NCI-H2107 (cell line): ENCODE results near the gene MCHR1.
"Not testable (repeated sequence)": the region's sequence is repeated elsewhere in the genome, so short reads cannot be mapped to it uniquely, and the experiment has no call there.

Experiments
- DNase-seq: peaks from one replicate; lab custom pipeline; 2025; lab: John Stamatoyannopoulos, UW

MCHR1 gene

DNA sequence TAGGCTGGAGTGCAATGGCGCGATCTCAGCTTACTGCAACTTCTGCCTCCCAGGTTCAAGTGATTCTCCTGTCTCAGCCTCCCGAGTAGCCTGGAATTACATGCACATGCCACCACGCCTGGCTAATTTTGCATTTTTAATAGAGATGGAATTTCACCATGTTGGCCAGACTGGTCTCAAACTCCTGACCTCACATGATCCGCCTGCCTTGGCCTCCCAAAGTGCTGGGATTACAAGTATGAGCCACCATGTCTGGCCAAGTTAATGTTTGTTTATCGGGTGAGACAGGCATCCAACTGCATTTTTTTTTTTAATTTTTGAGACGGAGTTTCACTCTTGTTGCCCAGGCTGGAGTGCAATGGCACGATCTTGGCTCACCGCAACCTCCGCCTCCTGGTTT lies 22.6 kb upstream of the MCHR1 start:
- not testable (repeated sequence) for DNase-seq

GRCh38 chr22:40659166-40659565 lies 20.1 kb upstream of the MCHR1 start:
- no peak for DNase-seq

- DNase-seq, result no peak
Observed at GRCh38 chr22:40660730-40661129, 18.6 kb upstream of the MCHR1 start.

GRCh38 chr22:40661671-40662070 lies 17.6 kb upstream of the MCHR1 start:
- DNase-seq, result no peak

DNA sequence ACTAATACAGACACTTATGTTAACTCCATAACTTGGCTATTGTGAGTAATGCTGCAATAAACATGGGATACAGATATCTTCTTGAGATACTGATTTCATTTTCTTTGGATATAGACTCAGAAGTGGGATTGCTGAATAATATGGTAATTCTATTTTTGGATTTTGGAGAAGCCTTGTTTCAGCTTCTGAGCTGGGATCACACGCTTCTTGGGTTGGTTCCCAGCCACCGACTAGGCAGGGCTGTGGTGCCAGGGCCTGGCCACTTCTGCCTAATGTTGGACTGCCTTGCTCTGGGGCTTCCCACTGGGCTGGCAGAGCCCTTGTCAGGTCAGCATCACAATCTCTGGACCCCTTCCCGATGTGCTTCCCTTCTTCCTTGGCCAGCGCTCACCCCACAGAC lies 14.0 kb upstream of the MCHR1 start:
- no peak for DNase-seq

DNA sequence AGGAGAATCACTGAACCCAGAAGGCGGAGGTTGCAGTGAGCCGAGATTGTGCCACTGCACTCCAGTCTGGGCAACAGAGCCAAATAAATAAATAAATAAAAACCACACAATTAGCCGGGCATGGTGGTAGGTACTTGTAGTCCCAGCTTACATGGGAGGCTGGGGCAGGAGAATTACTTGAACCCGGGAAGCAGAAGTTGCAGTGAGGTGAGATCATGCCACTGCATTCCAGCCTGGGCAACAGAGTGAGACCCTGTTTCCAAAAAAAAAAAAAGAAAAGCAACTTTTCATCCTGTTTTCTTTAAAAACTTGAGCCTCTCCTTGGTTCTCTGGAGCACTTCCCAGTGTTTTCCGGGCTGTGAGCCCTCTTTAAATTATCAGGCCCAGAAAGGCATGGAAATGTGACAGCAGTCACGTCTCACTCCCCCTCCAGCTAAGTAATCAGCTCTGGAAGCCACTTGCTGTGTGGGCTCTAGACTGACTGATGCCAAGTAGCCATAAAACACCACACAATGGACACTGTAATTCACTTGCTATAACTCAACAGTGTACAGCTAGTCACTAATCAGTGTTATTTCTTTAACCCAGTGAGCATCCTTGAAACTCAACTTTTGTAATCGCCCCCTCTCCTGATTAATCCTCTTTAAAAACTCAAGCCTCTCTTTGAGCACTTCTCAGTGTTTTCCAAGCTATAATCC lies 13.0 kb upstream of the MCHR1 start:
- DNase-seq, result no peak

DNA sequence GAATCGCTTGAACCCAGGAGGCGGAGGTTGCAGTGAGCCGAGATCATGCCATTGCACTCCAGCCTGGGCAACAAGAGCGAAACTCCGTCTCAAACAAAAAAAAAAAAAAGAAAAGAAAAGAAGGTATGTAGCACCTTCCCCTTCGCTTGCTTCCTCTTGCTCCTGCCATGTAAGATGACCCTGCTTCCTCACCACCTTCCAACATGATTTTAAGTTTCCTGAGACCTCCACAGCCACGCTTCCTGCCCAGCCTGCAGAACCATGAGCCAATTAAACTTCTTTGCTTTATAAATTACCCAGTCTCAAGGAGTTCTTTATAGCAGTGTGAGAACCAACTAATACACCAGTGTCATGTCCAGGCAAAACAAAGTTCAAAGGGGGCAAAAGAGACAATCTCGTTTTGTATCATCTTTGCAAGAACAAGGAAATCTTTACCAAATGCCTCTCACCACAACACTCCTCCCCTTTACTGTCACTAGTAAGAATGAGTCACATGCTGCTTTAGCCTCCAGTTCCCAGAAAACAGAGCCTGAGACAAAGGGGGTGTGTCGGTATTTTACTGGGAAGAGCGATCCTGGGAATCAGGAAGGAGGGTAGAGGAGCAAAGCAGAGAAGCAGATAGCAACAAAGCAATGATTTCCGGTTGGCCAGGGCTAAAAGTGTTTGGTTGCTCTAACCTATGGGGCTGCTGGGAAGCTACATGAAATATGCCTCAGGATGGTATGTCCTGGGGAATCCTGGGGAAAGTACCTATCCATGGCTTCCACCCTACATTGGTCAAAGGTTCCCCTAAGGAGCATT lies 10.5 kb upstream of the MCHR1 start:
- DNase-seq, result no peak

DNA sequence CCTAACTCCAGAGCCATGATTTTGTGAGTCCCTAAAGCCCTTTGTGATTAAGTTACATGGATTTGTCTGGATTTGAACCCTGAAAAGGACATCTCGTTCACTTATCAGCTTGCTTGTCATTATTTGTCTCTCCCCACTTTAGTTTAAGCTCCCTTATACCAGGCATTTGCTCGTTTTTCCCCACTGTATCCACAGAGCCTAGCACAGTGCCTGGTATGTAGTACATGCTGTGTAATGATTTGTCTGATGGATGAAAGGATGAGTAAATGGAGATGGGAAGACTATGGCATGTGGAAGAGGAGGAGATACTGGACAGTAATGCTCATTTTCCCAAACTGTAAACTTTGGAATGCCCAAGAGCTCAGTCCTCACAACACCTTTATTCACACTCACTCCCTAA lies 9.2 kb upstream of the MCHR1 start:
- DNase-seq, result no peak

DNA sequence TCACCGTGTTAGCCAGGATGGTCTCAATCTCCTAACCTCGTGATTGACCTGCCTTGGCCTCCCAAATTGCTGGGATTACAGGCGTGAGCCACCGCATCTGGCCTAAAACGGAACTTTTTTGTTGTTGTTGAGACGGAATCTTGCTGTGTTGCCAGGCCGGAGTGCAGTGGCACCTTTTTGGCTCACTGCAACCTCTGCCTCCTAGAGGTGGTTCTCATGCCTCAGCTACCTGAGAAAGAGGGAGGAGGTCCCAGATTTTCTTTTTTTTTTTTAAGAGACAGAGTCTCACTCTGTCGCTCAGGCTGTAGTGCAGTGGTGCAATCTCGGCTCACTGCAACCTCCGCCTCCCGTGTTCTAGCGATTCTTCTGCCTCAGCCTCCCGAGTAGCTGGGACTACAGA lies 7.9 kb upstream of the MCHR1 start:
- DNase-seq, result no peak

DNA sequence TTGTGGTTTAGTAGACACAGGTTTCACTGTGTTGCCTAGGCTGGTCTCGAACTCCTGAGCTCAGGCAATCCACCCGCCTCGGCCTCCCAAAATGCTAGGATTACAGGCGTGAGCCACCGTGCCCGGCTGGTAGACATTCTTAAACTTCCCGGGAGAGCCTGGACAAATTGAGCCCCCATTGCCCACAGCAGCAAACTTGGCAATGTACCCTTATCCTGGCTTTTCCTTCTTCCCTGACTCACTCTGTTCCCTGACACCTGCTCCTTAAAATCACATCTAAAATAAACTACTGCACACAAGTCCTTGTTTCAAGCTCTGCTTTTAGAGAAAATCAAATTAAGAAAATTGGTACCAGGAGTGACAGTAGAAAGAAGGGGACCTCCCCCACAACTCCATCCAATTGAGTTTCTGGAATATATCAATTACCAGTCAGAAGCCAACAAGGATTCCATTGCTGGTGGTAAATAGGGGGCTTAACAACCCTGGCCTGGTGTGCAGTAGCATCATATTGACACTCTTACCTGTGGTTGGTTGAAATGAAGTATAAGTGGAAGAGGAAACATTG lies 7.4 kb upstream of the MCHR1 start:
- DNase-seq, result no peak

DNA sequence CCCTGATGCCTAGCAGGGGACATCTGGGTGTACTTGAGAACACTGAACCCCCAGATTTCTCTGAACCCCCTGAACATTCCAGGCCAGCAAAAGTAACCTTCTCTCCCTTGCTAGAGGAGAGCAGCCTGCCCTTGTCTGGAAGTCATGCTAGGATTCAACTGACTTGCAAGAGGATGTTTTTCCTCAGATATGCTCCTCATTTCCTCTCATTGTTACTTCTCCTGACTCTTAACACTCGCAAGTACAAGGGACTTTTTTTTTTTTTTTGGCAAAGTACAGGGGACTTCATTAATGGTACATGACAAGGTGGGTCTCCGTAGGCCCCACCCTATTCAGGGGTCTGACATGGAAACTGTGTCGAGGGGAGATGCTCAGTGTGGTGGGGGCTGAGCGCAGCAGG lies 6.3 kb upstream of the MCHR1 start:
- DNase-seq, result no peak

DNA sequence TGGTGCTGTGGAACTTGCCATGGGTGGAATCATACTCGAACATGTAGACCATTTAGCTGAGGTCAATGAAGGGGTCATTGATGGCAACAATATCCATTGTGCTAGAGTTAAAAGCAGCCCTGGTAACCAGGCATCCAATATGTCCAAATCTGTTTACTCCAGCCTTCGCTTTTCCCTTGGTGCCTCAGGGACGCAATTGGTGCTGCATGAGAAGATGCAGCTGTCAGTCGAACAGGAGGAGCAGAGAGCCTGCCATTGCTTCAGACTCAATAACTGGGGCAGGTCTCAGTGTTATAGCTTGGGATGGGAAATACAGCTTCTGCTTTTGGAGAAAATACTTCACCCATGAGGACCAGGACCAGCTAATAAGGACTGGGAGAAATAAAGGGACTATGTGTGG lies 5.0 kb upstream of the MCHR1 start:
- no peak for DNase-seq

DNA sequence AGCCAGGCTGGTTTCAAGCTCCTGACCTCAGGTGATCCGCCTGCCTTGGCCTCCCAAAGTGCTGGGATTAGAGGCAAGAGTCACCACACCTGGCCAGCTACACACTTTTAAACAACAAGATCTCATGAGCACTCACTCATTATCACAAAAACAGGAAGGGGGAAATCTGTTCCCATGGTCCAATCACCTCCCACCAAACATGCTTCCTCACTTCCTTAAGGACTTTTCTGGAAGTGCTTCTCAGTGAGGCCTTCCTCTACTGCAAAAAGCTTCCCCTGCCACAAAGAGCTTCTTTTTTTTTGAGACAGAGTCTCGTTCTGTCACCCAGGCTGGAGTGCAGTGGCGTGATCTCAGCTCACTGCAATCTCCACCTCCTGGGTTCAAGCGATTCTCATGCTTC lies 3.1 kb upstream of the MCHR1 start:
- not testable (repeated sequence) for DNase-seq

GRCh38 chr22:40676644-40677043 lies 2.6 kb upstream of the MCHR1 start:
- DNase-seq, result no peak

- no peak for DNase-seq
Observed at GRCh38 chr22:40678493-40679248, 613 bp upstream of the MCHR1 start.

- no peak for DNase-seq
Observed at GRCh38 chr22:40679964-40680818, 907 bp downstream of the MCHR1 start.

DNA sequence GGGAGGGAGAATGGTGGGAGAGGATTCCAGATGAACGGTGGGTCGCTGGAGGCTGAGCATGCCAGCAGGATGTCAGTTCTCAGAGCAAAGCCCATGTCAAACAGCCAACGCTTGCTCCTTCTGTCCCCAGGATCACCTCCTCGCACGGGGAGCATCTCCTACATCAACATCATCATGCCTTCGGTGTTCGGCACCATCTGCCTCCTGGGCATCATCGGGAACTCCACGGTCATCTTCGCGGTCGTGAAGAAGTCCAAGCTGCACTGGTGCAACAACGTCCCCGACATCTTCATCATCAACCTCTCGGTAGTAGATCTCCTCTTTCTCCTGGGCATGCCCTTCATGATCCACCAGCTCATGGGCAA lies 1.5 kb downstream of the MCHR1 start:
- DNase-seq, result no peak

DNA sequence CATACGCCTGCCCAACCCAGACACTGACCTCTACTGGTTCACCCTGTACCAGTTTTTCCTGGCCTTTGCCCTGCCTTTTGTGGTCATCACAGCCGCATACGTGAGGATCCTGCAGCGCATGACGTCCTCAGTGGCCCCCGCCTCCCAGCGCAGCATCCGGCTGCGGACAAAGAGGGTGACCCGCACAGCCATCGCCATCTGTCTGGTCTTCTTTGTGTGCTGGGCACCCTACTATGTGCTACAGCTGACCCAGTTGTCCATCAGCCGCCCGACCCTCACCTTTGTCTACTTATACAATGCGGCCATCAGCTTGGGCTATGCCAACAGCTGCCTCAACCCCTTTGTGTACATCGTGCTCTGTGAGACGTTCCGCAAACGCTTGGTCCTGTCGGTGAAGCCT lies 2.2 kb downstream of the MCHR1 start:
- DNase-seq, result no peak

- no peak for DNase-seq
Observed at GRCh38 chr22:40684728-40685127, 5.4 kb downstream of the MCHR1 start.

DNA sequence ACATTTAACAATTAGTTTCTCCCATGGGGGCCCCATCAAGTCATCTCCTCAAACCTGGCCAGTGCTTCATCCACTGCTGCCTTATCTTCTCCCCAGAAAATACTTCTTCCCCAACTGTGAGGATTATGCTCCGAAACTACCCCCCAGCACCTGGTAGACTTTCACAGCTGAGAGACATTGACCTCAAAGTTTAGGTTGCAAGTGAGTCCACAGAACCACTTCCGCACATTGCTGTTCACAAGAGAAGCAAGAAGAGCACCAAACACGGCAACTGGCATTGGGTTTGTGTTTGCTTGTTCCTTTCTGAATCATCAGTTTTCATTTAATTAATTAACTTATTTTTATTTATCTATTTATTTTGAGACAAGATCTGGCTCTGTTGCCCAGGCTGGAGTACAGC lies 6.1 kb downstream of the MCHR1 start:
- no peak for DNase-seq

GRCh38 chr22:40687706-40688105 lies 8.4 kb downstream of the MCHR1 start:
- no peak for DNase-seq

GRCh38 chr22:40690370-40690769 lies 11.1 kb downstream of the MCHR1 start:
- no peak for DNase-seq
